ENCODE measurements around the gene BCL6. TPM values are rescaled to one million over a fixed set of nuclear protein-coding genes. Genes with fewer than 3 reads are reported as not detected.

Gene BCL6
- total and polyA plus RNA-seq, 10 of the 15 experiments (the other 5 are each of a cell fraction or from before 2014, with no cell fraction given), result 0.04 to 0.85 (median 0.15) TPM

- TF ChIP-seq MEF2A (IDR thresholded peaks at IDR 0.05; ENCODE audit: insufficient read depth, low read depth, low read length) (0 out of 2 replicates have a peak, but pooled peaks have one; percentile 41), RFX5 (IDR thresholded peaks at IDR 0.05; ENCODE audit: low read depth, low read length) (no peak), MXI1 (IDR thresholded peaks at IDR 0.05; ENCODE audit: low read depth, low read length) (peak; percentile 37; the same call in 1 of the 2 replicates), BMI1 (IDR thresholded peaks at IDR 0.05; ENCODE audit: borderline replicate concordance) (peak; percentile 84), ZNF217 (IDR thresholded peaks at IDR 0.05) (peak; percentile 87), IKZF2 (IDR thresholded peaks at IDR 0.05) (peak; percentile 100), ZNF207 (IDR thresholded peaks at IDR 0.05; ENCODE audit: borderline replicate concordance) (no peak), ZBED1 (IDR thresholded peaks at IDR 0.05; ENCODE audit: borderline replicate concordance) (peak; percentile 73), RUNX3 (IDR thresholded peaks at IDR 0.05; ENCODE audit: low read length) (peak; percentile 95), SMAD1 (IDR thresholded peaks at IDR 0.05; ENCODE audit: low read depth, partially characterized antibody) (peak; percentile 55), REST (IDR thresholded peaks at IDR 0.05; ENCODE audit: low read depth, low read length) (no peak)
- TF ChIP-seq, protein P1, sequence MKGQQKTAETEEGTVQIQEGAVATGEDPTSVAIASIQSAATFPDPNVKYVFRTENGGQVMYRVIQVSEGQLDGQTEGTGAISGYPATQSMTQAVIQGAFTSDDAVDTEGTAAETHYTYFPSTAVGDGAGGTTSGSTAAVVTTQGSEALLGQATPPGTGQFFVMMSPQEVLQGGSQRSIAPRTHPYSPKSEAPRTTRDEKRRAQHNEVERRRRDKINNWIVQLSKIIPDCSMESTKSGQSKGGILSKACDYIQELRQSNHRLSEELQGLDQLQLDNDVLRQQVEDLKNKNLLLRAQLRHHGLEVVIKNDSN (IDR thresholded peaks at IDR 0.05; ENCODE audit: borderline replicate concordance, extremely low read length, insufficient read depth, low read depth, low read length), result no peak
- TF ChIP-seq, protein P2, sequence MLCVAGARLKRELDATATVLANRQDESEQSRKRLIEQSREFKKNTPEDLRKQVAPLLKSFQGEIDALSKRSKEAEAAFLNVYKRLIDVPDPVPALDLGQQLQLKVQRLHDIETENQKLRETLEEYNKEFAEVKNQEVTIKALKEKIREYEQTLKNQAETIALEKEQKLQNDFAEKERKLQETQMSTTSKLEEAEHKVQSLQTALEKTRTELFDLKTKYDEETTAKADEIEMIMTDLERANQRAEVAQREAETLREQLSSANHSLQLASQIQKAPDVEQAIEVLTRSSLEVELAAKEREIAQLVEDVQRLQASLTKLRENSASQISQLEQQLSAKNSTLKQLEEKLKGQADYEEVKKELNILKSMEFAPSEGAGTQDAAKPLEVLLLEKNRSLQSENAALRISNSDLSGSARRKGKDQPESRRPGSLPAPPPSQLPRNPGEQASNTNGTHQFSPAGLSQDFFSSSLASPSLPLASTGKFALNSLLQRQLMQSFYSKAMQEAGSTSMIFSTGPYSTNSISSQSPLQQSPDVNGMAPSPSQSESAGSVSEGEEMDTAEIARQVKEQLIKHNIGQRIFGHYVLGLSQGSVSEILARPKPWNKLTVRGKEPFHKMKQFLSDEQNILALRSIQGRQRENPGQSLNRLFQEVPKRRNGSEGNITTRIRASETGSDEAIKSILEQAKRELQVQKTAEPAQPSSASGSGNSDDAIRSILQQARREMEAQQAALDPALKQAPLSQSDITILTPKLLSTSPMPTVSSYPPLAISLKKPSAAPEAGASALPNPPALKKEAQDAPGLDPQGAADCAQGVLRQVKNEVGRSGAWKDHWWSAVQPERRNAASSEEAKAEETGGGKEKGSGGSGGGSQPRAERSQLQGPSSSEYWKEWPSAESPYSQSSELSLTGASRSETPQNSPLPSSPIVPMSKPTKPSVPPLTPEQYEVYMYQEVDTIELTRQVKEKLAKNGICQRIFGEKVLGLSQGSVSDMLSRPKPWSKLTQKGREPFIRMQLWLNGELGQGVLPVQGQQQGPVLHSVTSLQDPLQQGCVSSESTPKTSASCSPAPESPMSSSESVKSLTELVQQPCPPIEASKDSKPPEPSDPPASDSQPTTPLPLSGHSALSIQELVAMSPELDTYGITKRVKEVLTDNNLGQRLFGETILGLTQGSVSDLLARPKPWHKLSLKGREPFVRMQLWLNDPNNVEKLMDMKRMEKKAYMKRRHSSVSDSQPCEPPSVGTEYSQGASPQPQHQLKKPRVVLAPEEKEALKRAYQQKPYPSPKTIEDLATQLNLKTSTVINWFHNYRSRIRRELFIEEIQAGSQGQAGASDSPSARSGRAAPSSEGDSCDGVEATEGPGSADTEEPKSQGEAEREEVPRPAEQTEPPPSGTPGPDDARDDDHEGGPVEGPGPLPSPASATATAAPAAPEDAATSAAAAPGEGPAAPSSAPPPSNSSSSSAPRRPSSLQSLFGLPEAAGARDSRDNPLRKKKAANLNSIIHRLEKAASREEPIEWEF (IDR thresholded peaks at IDR 0.05; ENCODE audit: insufficient replicate concordance, low read depth, low read length), result no peak
- TF ChIP-seq, protein P3, sequence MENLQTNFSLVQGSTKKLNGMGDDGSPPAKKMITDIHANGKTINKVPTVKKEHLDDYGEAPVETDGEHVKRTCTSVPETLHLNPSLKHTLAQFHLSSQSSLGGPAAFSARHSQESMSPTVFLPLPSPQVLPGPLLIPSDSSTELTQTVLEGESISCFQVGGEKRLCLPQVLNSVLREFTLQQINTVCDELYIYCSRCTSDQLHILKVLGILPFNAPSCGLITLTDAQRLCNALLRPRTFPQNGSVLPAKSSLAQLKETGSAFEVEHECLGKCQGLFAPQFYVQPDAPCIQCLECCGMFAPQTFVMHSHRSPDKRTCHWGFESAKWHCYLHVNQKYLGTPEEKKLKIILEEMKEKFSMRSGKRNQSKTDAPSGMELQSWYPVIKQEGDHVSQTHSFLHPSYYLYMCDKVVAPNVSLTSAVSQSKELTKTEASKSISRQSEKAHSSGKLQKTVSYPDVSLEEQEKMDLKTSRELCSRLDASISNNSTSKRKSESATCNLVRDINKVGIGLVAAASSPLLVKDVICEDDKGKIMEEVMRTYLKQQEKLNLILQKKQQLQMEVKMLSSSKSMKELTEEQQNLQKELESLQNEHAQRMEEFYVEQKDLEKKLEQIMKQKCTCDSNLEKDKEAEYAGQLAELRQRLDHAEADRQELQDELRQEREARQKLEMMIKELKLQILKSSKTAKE (IDR thresholded peaks at IDR 0.05; ENCODE audit: low read depth, poor library complexity, severe bottlenecking), result peak; percentile 90
- TF ChIP-seq, protein P4, sequence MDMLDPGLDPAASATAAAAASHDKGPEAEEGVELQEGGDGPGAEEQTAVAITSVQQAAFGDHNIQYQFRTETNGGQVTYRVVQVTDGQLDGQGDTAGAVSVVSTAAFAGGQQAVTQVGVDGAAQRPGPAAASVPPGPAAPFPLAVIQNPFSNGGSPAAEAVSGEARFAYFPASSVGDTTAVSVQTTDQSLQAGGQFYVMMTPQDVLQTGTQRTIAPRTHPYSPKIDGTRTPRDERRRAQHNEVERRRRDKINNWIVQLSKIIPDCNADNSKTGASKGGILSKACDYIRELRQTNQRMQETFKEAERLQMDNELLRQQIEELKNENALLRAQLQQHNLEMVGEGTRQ (IDR thresholded peaks at IDR 0.05; ENCODE audit: borderline replicate concordance, low read depth, low read length), result no peak
Measured at GRCh38 chr3:187773233-187774184, 28.2 kb upstream of the BCL6 start (continued).
